GM12874 (cell line): Measurements from ENCODE around the gene SLCO3A1.

ENCODE experiments used
- CTCF ChIP-seq: IDR thresholded peaks from 2 replicates; pipeline ENCODE4 v1.5.1; 2011; ENCODE audit warnings: low read depth, mild to moderate bottlenecking, control low read depth, low read length, moderate library complexity; ENCODE audit not compliant: insufficient read depth

The SLCO3A1 gene

GRCh38 chr15:91839867-91840266 lies 13.6 kb upstream of the SLCO3A1 start:
- no peak for TF ChIP-seq CTCF

- TF ChIP-seq CTCF, result no peak
Measured at GRCh38 chr15:91841861-91842260, 11.6 kb upstream of the SLCO3A1 start.

GRCh38 chr15:91844341-91844740 lies 9.2 kb upstream of the SLCO3A1 start:
- no peak for TF ChIP-seq CTCF

GRCh38 chr15:91844928-91845327 lies 8.6 kb upstream of the SLCO3A1 start:
- TF ChIP-seq CTCF, result no peak

DNA sequence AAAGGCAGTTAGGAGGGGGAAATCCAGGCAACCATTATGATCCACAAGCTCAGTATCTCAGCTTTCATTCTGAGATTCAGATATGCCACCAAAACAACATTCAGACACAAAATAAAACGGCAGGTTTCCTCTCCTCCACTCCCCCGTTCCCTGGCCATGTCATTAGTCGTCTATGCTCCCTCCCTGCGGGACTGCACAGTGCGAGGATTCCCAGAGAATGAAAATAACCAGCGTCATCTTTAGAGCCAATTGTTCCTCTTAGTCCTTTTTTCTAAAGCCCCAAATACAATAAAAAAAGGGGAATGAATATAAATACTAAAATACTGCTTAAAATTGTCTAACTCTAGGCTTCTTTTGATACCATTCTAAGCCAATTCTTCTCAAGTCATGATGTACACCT lies 7.8 kb upstream of the SLCO3A1 start:
- no peak for TF ChIP-seq CTCF

DNA sequence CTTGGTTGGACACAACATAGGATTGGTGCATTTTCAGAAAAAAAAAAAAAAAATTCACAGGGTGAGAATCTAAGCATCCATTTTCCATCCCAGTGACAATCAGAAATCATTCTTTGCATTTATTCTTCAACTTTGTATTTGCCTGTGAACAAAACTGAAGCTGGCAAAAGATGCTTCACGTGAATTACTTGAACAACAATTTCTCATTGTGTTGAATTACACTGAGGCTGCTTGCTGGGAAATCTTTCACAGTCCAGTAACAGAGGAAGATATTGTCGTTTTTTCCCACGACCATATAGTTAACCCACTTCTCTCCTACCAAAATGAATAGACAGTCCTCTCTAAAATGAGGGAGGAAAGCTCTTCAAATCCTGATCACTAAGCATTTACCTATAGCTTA lies 4.3 kb upstream of the SLCO3A1 start:
- no peak for TF ChIP-seq CTCF

- TF ChIP-seq CTCF, result peak; percentile 30; the same call in 1 of the 2 replicates
Measured at GRCh38 chr15:91849749-91850161, 3.8 kb upstream of the SLCO3A1 start.
